Measurements from ENCODE around the gene ATG2A. TPM values are rescaled to one million over a fixed set of nuclear protein-coding genes. Genes with fewer than 3 reads are reported as not detected.

Gene ATG2A
- total and polyA plus RNA-seq, 9 of the 15 experiments (the other 6 are each of a cell fraction or from before 2014, with no cell fraction given): 0.25 to 45.9 (median 5.2) TPM

GRCh38 chr11:64888729-64889511 lies 28.1 kb downstream of the ATG2A start (continued):
- no peak for TF ChIP-seq HOMEZ (CRISPR knock-in tag; IDR thresholded peaks at IDR 0.05)
- 0 out of 2 replicates have a peak, but pooled peaks have one; percentile 26 for TF ChIP-seq E2F3 (CRISPR knock-in tag; IDR thresholded peaks at IDR 0.05)
- TF ChIP-seq CREBBP (IDR thresholded peaks at IDR 0.05; ENCODE audit: low read depth, low read length): no peak
- TF ChIP-seq SIX5 (IDR thresholded peaks at IDR 0.05; ENCODE audit: borderline replicate concordance in 1 of 2, insufficient read depth in 1 of 2, low read depth in 1 of 2, low read length in 2 of 2): no peak
- peak; percentile 27 for TF ChIP-seq TAF1 (IDR thresholded peaks at IDR 0.05; ENCODE audit: control insufficient read depth, extremely low read depth, insufficient read depth, low read length, severe bottlenecking)
- peak; percentile 63; the same call in 1 of the 2 replicates for TF ChIP-seq CREB3L1 (IDR thresholded peaks at IDR 0.05; ENCODE audit: borderline replicate concordance, low read depth)
- peak; percentile 97 for TF ChIP-seq GATAD2A (IDR thresholded peaks at IDR 0.05)
- no peak for TF ChIP-seq NFE2L1 (tag; IDR thresholded peaks at IDR 0.05; ENCODE audit: borderline replicate concordance, low read depth)
- TF ChIP-seq EGR1 (conservative IDR thresholded peaks at IDR 0.05): peak; percentile 92
- peak; percentile 82; the same call in 1 of the 2 replicates for TF ChIP-seq HMBOX1 (IDR thresholded peaks at IDR 0.05)
- TF ChIP-seq BCOR (IDR thresholded peaks at IDR 0.05): peak; percentile 94
- TF ChIP-seq CREB5 (CRISPR knock-in tag; IDR thresholded peaks at IDR 0.05): no peak
- TF ChIP-seq ILF3 (IDR thresholded peaks at IDR 0.05; ENCODE audit: borderline replicate concordance): no peak
- peak; percentile 99 for TF ChIP-seq SMARCE1 (IDR thresholded peaks at IDR 0.05)
- peak; percentile 89 for TF ChIP-seq NFE2 (IDR thresholded peaks at IDR 0.05; ENCODE audit: low read depth)
- 0 out of 2 replicates have a peak, but pooled peaks have one; percentile 58 for TF ChIP-seq CREB1 (IDR thresholded peaks at IDR 0.05)
- TF ChIP-seq CREB1 (CRISPR knock-in tag; IDR thresholded peaks at IDR 0.05): no peak
- TF ChIP-seq, protein P1, sequence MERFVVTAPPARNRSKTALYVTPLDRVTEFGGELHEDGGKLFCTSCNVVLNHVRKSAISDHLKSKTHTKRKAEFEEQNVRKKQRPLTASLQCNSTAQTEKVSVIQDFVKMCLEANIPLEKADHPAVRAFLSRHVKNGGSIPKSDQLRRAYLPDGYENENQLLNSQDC (CRISPR knock-in tag; IDR thresholded peaks at IDR 0.05): no peak
- no peak for TF ChIP-seq ZBTB1 (CRISPR knock-in tag; IDR thresholded peaks at IDR 0.05; ENCODE audit: borderline replicate concordance, low read depth)
- TF ChIP-seq NCOA2 (IDR thresholded peaks at IDR 0.05; ENCODE audit: partially characterized antibody in 2 of 2): no peak
- peak; percentile 97 for TF ChIP-seq SMAD4 (CRISPR knock-in tag; conservative IDR thresholded peaks at IDR 0.05)
- 0 out of 2 replicates have a peak, but pooled peaks have one; percentile 68 for TF ChIP-seq PTBP1 (IDR thresholded peaks at IDR 0.05; ENCODE audit: low read depth, low read length)

All from K562 (cell line).